ENCODE results near the gene CDH22. TPM values are rescaled to one million over a fixed set of nuclear protein-coding genes. Genes with fewer than 3 reads are reported as not detected.

The CDH22 gene
- total and polyA plus RNA-seq, 2 donors (not counting 1 experiment from before 2014, with no cell fraction given), result not detected

- H3K4me3 Mint-ChIP-seq, result no peak overlapping the region
- ATAC-seq (ENCODE audit: low read depth), result no peak
- TF ChIP-seq, protein P1, sequence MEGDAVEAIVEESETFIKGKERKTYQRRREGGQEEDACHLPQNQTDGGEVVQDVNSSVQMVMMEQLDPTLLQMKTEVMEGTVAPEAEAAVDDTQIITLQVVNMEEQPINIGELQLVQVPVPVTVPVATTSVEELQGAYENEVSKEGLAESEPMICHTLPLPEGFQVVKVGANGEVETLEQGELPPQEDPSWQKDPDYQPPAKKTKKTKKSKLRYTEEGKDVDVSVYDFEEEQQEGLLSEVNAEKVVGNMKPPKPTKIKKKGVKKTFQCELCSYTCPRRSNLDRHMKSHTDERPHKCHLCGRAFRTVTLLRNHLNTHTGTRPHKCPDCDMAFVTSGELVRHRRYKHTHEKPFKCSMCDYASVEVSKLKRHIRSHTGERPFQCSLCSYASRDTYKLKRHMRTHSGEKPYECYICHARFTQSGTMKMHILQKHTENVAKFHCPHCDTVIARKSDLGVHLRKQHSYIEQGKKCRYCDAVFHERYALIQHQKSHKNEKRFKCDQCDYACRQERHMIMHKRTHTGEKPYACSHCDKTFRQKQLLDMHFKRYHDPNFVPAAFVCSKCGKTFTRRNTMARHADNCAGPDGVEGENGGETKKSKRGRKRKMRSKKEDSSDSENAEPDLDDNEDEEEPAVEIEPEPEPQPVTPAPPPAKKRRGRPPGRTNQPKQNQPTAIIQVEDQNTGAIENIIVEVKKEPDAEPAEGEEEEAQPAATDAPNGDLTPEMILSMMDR (IDR thresholded peaks at IDR 0.05), result no peak
- TF ChIP-seq EZH2 (IDR thresholded peaks at IDR 0.05; ENCODE audit: borderline replicate concordance, insufficient read depth, low read depth, low read length, poor library complexity, severe bottlenecking), result no peak
- peaks cover 0 to 46% (median 16%) of the 10 kb centered on the region in 4 experiments for H3K27me3 ChIP-seq (replicated peaks in 1 of 4; ENCODE audit: control extremely low read depth in 1 of 4, control insufficient read depth in 3 of 4, insufficient read depth in 4 of 4, low read length in 3 of 4)
- ChIA-PET CTCF (no interaction called here), POLR2A (no interaction called here)
- no peaks in the 10 kb centered on the region for H3K36me3 ChIP-seq (replicated peaks in 1 of 2; ENCODE audit: control extremely low read depth in 1 of 2, control insufficient read depth in 1 of 2, extremely low read depth in 1 of 2, insufficient read depth in 2 of 2, low read length in 1 of 2)
- no peaks in the 10 kb centered on the region for H3K4me1 ChIP-seq (ENCODE audit: control insufficient read depth in 2 of 2, insufficient read depth in 2 of 2, low read length in 2 of 2)
- peaks cover 0 to 2% (median 0%) of the 10 kb centered on the region in 3 donors for H3K9me3 ChIP-seq (ENCODE audit: control extremely low read depth in 1 of 3, control insufficient read depth in 2 of 3, insufficient read depth in 1 of 3, low read length in 2 of 3)
- H3K27me3 Mint-ChIP-seq, result peaks cover 54% of the 10 kb centered on the region
- no peak overlapping the region for H3K4me2 ChIP-seq (replicated peaks; ENCODE audit: low read depth, low read length, poor library complexity, severe bottlenecking)
- H3K4me3 ChIP-seq (ENCODE audit: control extremely low read depth in 1 of 5, extremely low read depth in 1 of 5, insufficient read depth in 1 of 5, low read depth in 2 of 5, low read length in 4 of 5), result no peak overlapping the region
- 66% methylated on average over 3 of the region's 3 CpGs for WGBS (ENCODE audit: insufficient coverage)
- no peaks in the 10 kb centered on the region for H3K79me2 ChIP-seq (ENCODE audit: control insufficient read depth, insufficient read depth, low read length)
- no peak for DNase-seq
- H3K27ac Mint-ChIP-seq, result no peak overlapping the region
- H3K4me1 Mint-ChIP-seq, result no peaks in the 10 kb centered on the region
- no peak overlapping the region for H3K27ac ChIP-seq (ENCODE audit: low read length in 2 of 2)
- no peak overlapping the region for H2AFZ ChIP-seq (ENCODE audit: insufficient read depth, low read depth, low read length, poor library complexity, severe bottlenecking)
- no peaks in the 10 kb centered on the region for H4K20me1 ChIP-seq (ENCODE audit: control insufficient read depth, insufficient read depth, low read length, poor library complexity, severe bottlenecking)
- no peak overlapping the region for H3K9ac ChIP-seq (ENCODE audit: low read length)
- intact Hi-C loops (cut with micrococcal nuclease), result no loop called here
- no peaks in the 10 kb centered on the region for H3K9me3 Mint-ChIP-seq (ENCODE audit: insufficient read depth)
These were observed 28.4 kb upstream of the CDH22 start for GRCh38 chr20:46336735-46337134.

GRCh38 chr20:46334303-46334904 lies 26.1 kb upstream of the CDH22 start:
- Histone ChIP-seq H3K27me3 (replicated peaks in 1 of 4; ENCODE audit: control extremely low read depth in 1 of 4, control insufficient read depth in 3 of 4, insufficient read depth in 4 of 4, low read length in 3 of 4) (peaks cover 0 to 44% (median 10%) of the 10 kb centered on the region in 4 experiments), H3K4me2 (replicated peaks; ENCODE audit: low read depth, low read length, poor library complexity, severe bottlenecking) (no peak overlapping the region), H3K4me1 (ENCODE audit: control insufficient read depth in 2 of 2, insufficient read depth in 2 of 2, low read length in 2 of 2) (peaks cover 0 to 5% of the 10 kb centered on the region in 2 donors), H3K79me2 (ENCODE audit: control insufficient read depth, insufficient read depth, low read length) (no peaks in the 10 kb centered on the region), H3K27ac (ENCODE audit: low read length in 2 of 2) (no peak overlapping the region), H3K9me3 (ENCODE audit: control extremely low read depth in 1 of 3, control insufficient read depth in 2 of 3, insufficient read depth in 1 of 3, low read length in 2 of 3) (peaks cover 0 to 2% (median 0%) of the 10 kb centered on the region in 3 donors), H2AFZ (ENCODE audit: insufficient read depth, low read depth, low read length, poor library complexity, severe bottlenecking) (no peak overlapping the region), H3K4me3 (ENCODE audit: control extremely low read depth in 1 of 5, extremely low read depth in 1 of 5, insufficient read depth in 1 of 5, low read depth in 2 of 5, low read length in 4 of 5) (no peak overlapping the region), H3K9ac (ENCODE audit: low read length) (no peak overlapping the region), H3K36me3 (replicated peaks in 1 of 2; ENCODE audit: control extremely low read depth in 1 of 2, control insufficient read depth in 1 of 2, extremely low read depth in 1 of 2, insufficient read depth in 2 of 2, low read length in 1 of 2) (no peaks in the 10 kb centered on the region), H4K20me1 (ENCODE audit: control insufficient read depth, insufficient read depth, low read length, poor library complexity, severe bottlenecking) (no peaks in the 10 kb centered on the region)
- H3K27me3 Mint-ChIP-seq, result peaks cover 48% of the 10 kb centered on the region
- ATAC-seq (ENCODE audit: low read depth), result no peak
- intact Hi-C loops (cut with micrococcal nuclease), result no loop called here
- H3K4me1 Mint-ChIP-seq, result no peaks in the 10 kb centered on the region
- no peaks in the 10 kb centered on the region for H3K9me3 Mint-ChIP-seq (ENCODE audit: insufficient read depth)
- CTCF ChIA-PET, result no interaction called here
- TF ChIP-seq, protein P1 (IDR thresholded peaks at IDR 0.05), result no peak
- TF ChIP-seq EZH2 (IDR thresholded peaks at IDR 0.05; ENCODE audit: borderline replicate concordance, insufficient read depth, low read depth, low read length, poor library complexity, severe bottlenecking), result no peak
- DNase-seq, result no peak
- no peak overlapping the region for H3K4me3 Mint-ChIP-seq
- H3K27ac Mint-ChIP-seq, result no peak overlapping the region
- POLR2A ChIA-PET, result no interaction called here
- WGBS (ENCODE audit: insufficient coverage), result 38% methylated on average over 6 of the region's 9 CpGs
